Dermis blood vessel endothelial cell (primary cell): ENCODE measurements around the gene WWC1. TPM values are rescaled to one million over a fixed set of nuclear protein-coding genes. Genes with fewer than 3 reads are reported as not detected.

ENCODE experiments used
- DNase-seq: peaks from one replicate; pipeline ENCODE4 v3.0.0; 2010
- total RNA-seq: library from RNA; depleted of rRNA; stranded (reverse); fragments of >200 nt; gene quantifications from 2 replicates; pipeline ENCODE4 v1.2.3, GENCODE V29; 2014

Gene WWC1
- total RNA-seq, 1 donor from 2014 or later = 26.2 TPM

GRCh38 chr5:168365581-168366081 lies 74.2 kb downstream of the WWC1 start:
- DNase-seq = no peak

- DNase-seq = no peak
Observed at GRCh38 chr5:168366116-168366515, 74.7 kb downstream of the WWC1 start.

GRCh38 chr5:168368854-168369253 lies 77.4 kb downstream of the WWC1 start:
- DNase-seq = no peak

- no peak for DNase-seq
Observed at GRCh38 chr5:168370831-168371230, 79.4 kb downstream of the WWC1 start.

GRCh38 chr5:168372356-168372946 lies 81.0 kb downstream of the WWC1 start:
- DNase-seq = no peak

GRCh38 chr5:168374532-168374931 lies 83.1 kb downstream of the WWC1 start:
- DNase-seq = no peak

- no peak for DNase-seq
Observed at GRCh38 chr5:168375214-168375613, 83.8 kb downstream of the WWC1 start.

GRCh38 chr5:168377525-168377924 lies 86.1 kb downstream of the WWC1 start:
- no peak for DNase-seq

- no peak for DNase-seq
Observed at GRCh38 chr5:168378741-168379140, 87.3 kb downstream of the WWC1 start.

- no peak for DNase-seq
Observed at GRCh38 chr5:168382421-168382820, 91.0 kb downstream of the WWC1 start.

GRCh38 chr5:168390491-168390890 lies 99.0 kb downstream of the WWC1 start:
- no peak for DNase-seq

- no peak for DNase-seq
Observed at GRCh38 chr5:168393773-168394172, 102.3 kb downstream of the WWC1 start.

- no peak for DNase-seq
Observed at GRCh38 chr5:168400429-168401220, 109.2 kb downstream of the WWC1 start.

GRCh38 chr5:168401226-168401625 lies 109.8 kb downstream of the WWC1 start:
- no peak for DNase-seq

GRCh38 chr5:168401880-168402279 lies 110.4 kb downstream of the WWC1 start:
- no peak for DNase-seq

- DNase-seq = no peak
Observed at GRCh38 chr5:168404365-168404764, 112.9 kb downstream of the WWC1 start.

GRCh38 chr5:168407211-168407610 lies 115.8 kb downstream of the WWC1 start:
- no peak for DNase-seq

GRCh38 chr5:168408561-168409305 lies 117.3 kb downstream of the WWC1 start:
- DNase-seq = no peak

GRCh38 chr5:168409591-168410458 lies 118.4 kb downstream of the WWC1 start:
- DNase-seq = no peak

- no peak for DNase-seq
Observed at GRCh38 chr5:168411871-168412270, 120.4 kb downstream of the WWC1 start.

GRCh38 chr5:168413062-168413461 lies 121.6 kb downstream of the WWC1 start:
- no peak for DNase-seq

- DNase-seq = no peak
Observed at GRCh38 chr5:168413596-168413995, 122.2 kb downstream of the WWC1 start.
